HCT116 (cell line): Measurements from ENCODE around the gene DPP10.

ENCODE experiments used
- FOSL1 ChIP-seq: IDR thresholded peaks from 2 replicates; pipeline ENCODE4 v1.6.1; 2012; ENCODE audit warnings: low read depth
- MAX ChIP-seq: IDR thresholded peaks from 2 replicates; pipeline ENCODE4 v1.6.1; 2012

GRCh38 chr2:114642988-114643553, 200.6 kb downstream of the DPP10 start:
- no peak for TF ChIP-seq MAX
- no peak for TF ChIP-seq FOSL1
